ENCODE data around the gene PTPN11. TPM values are rescaled to one million over a fixed set of nuclear protein-coding genes. Genes with fewer than 3 reads are reported as not detected.
"Not testable (repeated sequence)": the region's sequence is repeated elsewhere in the genome, so short reads cannot be mapped to it uniquely, and the experiment has no call there.

PTPN11 gene
- polyA plus RNA-seq, 1 experiment: 137 TPM

DNA sequence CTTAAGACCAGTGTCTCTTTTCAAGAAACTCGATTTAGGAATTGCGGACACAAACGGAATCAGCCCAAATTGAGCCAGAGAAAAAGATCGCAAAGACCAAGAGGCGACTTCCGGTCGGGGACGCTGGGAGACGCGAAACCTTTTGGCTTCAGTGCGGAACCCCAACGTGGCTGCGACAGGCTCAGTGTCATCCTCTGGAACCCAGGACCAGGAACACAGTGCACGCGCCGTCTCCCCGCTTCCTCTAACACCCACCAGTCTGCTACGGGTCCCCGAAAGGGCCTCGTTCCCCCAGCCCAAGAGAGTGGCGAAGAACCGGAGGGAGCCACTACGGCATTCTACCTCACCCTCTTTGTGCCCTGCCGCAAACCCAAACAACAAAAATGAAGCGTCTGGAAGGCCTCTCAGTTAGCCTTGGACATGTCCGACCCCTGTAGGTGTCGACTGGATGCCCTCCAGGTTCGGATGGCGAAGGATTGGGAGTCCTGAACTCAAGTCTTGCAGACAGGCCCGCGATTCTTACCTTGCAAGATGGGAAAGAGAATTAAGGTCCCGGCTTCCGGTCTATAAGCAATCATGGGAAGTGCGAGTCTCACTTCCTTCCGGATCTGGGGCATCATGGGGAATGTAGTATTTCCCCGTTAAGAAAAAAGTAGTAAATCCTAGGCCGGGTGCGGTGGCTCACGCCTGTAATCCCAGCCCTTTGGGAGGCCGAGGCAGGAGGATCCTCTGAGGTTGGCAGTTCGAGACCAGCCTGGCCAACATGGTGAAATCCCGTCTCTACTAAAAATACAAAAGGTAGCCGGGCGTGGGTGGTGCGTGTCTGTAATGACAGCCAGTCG, 9.5 kb upstream of the PTPN11 start, which contains the start of gene RPL6:
Gene RPL6, minus strand, starts transcription at position 542 of the 842 bp plus-strand sequence. CDS start 949 bp downstream, outside the sequence.
- no peaks in the 10 kb centered on the region for H3K27me3 ChIP-seq (ENCODE audit: control insufficient read depth, insufficient read depth, low read length)
- POLR2A ChIA-PET: interaction anchor here (0.9 kb wide), 1 partner anchor 9 kb away, joined by 5 read pairs; the partner anchor contains the start of gene PTPN11
- DNase-seq (ENCODE audit: low read depth, low spot score): peak; percentile 80
- H3K27ac ChIP-seq (ENCODE audit: low read depth, low read length): peak within 1 kb of the TSS; percentile 92
- CTCF ChIA-PET: no interaction called here
- H3K9me3 ChIP-seq (ENCODE audit: control insufficient read depth, insufficient read depth, low read length): no peaks in the 10 kb centered on the region; the same call in 1 of the 2 replicates
- peak within 1 kb of the TSS; percentile 93 for H3K4me3 ChIP-seq (ENCODE audit: low read depth, low read length)
- TF ChIP-seq, protein P1, sequence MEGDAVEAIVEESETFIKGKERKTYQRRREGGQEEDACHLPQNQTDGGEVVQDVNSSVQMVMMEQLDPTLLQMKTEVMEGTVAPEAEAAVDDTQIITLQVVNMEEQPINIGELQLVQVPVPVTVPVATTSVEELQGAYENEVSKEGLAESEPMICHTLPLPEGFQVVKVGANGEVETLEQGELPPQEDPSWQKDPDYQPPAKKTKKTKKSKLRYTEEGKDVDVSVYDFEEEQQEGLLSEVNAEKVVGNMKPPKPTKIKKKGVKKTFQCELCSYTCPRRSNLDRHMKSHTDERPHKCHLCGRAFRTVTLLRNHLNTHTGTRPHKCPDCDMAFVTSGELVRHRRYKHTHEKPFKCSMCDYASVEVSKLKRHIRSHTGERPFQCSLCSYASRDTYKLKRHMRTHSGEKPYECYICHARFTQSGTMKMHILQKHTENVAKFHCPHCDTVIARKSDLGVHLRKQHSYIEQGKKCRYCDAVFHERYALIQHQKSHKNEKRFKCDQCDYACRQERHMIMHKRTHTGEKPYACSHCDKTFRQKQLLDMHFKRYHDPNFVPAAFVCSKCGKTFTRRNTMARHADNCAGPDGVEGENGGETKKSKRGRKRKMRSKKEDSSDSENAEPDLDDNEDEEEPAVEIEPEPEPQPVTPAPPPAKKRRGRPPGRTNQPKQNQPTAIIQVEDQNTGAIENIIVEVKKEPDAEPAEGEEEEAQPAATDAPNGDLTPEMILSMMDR (IDR thresholded peaks at IDR 0.05; ENCODE audit: low read depth, low read length): no peak

DNA sequence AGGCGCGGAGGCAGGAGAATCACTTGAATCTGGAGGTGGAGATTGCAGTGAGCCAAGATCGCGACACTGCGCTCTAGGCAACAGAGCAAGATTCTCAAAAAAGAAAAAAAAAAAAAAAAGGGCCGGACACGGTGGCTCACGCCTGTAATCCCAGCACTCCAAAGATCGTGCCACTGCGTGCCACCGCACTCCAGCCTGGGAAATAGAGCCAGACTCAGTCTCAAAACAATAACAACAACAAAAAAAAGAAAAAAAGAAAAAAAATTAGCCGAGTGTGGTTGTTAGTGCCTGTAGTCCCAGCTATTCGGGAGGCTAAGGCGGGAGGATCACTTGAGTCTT, 8.9 kb upstream of the PTPN11 start:
- DNase-seq (ENCODE audit: low read depth, low spot score): no peak
- CTCF ChIA-PET: interaction anchor here (0.6 to 3.1 kb wide), 3 partner anchors 10 to 211 kb away, joined by 3 to 19 read pairs (median 3); no protein-coding TSS in a partner anchor
- POLR2A ChIA-PET: interaction anchor here (0.9 kb wide), 1 partner anchor 9 kb away, joined by 5 read pairs; the partner anchor contains the start of gene PTPN11
- Histone ChIP-seq H3K9me3 (ENCODE audit: control insufficient read depth, insufficient read depth, low read length) (no peaks in the 10 kb centered on the region; the same call in 1 of the 2 replicates), H3K4me3 (ENCODE audit: low read depth, low read length) (no peak overlapping the region), H3K27ac (ENCODE audit: low read depth, low read length) (no peak overlapping the region), H3K27me3 (ENCODE audit: control insufficient read depth, insufficient read depth, low read length) (no peaks in the 10 kb centered on the region)
- TF ChIP-seq, protein P1 (IDR thresholded peaks at IDR 0.05; ENCODE audit: low read depth, low read length): no peak

DNA sequence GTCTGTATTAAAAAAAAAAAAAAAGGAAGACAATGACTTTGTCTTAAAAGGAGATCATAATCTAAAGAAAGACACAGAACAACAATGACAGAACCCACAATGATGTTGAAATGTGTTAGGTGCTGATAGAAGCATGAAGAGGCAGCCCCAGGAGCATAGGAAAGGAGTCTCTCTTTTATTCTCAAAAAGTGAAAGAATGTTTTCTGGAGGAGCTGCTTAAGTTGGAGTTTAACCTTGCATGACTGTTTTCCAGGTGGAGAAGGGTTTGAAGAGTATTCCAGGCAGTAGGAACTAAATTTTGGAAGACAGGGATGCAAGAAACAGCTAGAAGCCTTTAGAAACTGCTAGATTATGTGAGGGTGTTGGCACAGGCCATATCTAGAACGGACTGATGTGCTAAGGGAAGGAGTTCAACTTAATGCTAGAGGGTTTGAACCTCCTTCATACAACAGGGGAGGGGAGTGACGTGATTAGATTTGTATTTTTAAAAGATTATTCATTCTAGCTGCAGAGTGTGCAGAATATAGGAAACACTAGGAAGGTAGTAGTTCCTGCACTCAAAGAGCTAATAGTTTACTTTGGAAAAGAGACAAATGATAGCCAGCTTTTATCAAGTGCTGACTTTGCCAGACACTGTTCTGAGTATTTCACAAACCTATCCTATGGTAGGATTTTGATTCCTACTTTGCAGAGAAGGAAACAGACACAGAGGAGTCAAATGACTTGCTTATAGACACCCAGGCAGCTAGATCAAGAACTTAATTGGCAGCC, 4.7 kb upstream of the PTPN11 start:
- H3K4me3 ChIP-seq (ENCODE audit: low read depth, low read length): no peak overlapping the region
- ChIA-PET CTCF (interaction anchor here (0.6 kb wide), 1 partner anchor 91 kb away, joined by 3 read pairs; no protein-coding TSS in a partner anchor), POLR2A (interaction anchor here (0.5 kb wide), 1 partner anchor 11 kb away, joined by 3 read pairs; no protein-coding TSS in a partner anchor)
- H3K27me3 ChIP-seq (ENCODE audit: control insufficient read depth, insufficient read depth, low read length): no peaks in the 10 kb centered on the region
- no peak for DNase-seq (ENCODE audit: low read depth, low spot score)
- H3K9me3 ChIP-seq (ENCODE audit: control insufficient read depth, insufficient read depth, low read length): no peaks in the 10 kb centered on the region; the same call in 1 of the 2 replicates
- H3K27ac ChIP-seq (ENCODE audit: low read depth, low read length): no peak overlapping the region
- TF ChIP-seq, protein P1 (IDR thresholded peaks at IDR 0.05; ENCODE audit: low read depth, low read length): no peak

DNA sequence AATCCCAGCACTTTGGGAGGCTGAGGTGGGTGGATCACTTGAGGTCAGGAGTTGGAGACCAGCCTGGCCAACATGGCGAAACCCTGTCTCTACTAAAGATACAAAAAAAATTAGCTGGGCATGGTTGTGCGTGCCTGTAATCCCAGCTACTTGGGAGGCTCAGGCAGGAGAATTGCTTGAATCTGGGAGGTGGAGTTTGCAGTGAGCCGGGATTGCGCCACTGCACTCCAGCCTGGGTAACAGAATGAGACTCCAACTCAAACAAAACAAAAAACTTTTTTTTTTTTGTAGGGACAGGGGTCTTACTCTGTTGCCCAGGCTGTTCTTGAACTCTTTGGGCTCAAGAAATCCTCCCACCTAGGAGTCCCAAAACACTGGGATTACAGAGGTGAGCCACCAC, 3.3 kb upstream of the PTPN11 start:
- DNase-seq (ENCODE audit: low read depth, low spot score); H3K9me3 ChIP-seq (ENCODE audit: control insufficient read depth, insufficient read depth, low read length); H3K27me3 ChIP-seq (ENCODE audit: control insufficient read depth, insufficient read depth, low read length); POLR2A ChIA-PET; H3K27ac ChIP-seq (ENCODE audit: low read depth, low read length); H3K4me3 ChIP-seq (ENCODE audit: low read depth, low read length): not testable (repeated sequence)
- CTCF ChIA-PET: interaction anchor here (1.0 kb wide), 1 partner anchor 218 kb away, joined by 3 read pairs; no protein-coding TSS in a partner anchor

DNA sequence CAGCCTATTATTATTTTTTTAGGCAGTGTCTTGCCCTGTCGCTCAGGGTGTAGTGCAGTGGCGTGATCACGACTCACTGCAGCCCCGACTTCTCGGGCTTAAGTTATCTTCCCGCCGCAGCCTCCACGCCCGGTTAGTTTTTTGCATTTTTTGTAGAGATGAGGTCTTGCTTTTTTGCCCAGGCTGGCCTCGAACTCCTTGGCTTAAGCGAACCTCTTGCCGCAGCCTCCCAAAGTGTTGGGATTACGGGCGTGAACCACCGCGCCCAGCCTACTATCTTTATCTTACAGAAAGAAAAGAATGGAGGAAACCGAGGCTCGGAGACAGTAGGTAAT, 507 bp upstream of the PTPN11 start:
- TF ChIP-seq, protein P1 (IDR thresholded peaks at IDR 0.05; ENCODE audit: low read depth, low read length): no peak
- peak overlapping the region; percentile 85 for H3K27ac ChIP-seq (ENCODE audit: low read depth, low read length)
- H3K4me3 ChIP-seq (ENCODE audit: low read depth, low read length): peak overlapping the region; percentile 94
- no peaks in the 10 kb centered on the region for H3K27me3 ChIP-seq (ENCODE audit: control insufficient read depth, insufficient read depth, low read length)
- no peaks in the 10 kb centered on the region for H3K9me3 ChIP-seq (ENCODE audit: control insufficient read depth, insufficient read depth, low read length)
- ChIA-PET POLR2A (interaction anchor here (0.6 to 1.0 kb wide), 2 partner anchors 8 to 22 kb away, joined by 5 to 6 read pairs; no protein-coding TSS in a partner anchor), CTCF (interaction anchor here (0.6 kb wide), 1 partner anchor 222 kb away, joined by 3 read pairs; no protein-coding TSS in a partner anchor)
- no peak for DNase-seq (ENCODE audit: low read depth, low spot score)

Measured in AG04450 (cell line).